Measurements from ENCODE around the gene ANKRD50. TPM values are rescaled to one million over a fixed set of nuclear protein-coding genes. Genes with fewer than 3 reads are reported as not detected.

ANKRD50 gene
- polyA plus RNA-seq, 3 donors, result 32.1 to 37.4 (median 33.6) TPM

GRCh38 chr4:124713185-124713592 is 657 bp upstream of the ANKRD50 start:
- DNase-seq, result peak; percentile 85

- DNase-seq, result peak; percentile 65
Observed at GRCh38 chr4:124711471-124712371, 811 bp downstream of the ANKRD50 start.

GRCh38 chr4:124710911-124711310 is 1.6 kb downstream of the ANKRD50 start:
- no peak for DNase-seq

- DNase-seq, result no peak
Observed at GRCh38 chr4:124710015-124710741, 2.4 kb downstream of the ANKRD50 start.

- DNase-seq, result no peak
Observed at GRCh38 chr4:124708517-124709300, 3.8 kb downstream of the ANKRD50 start.

GRCh38 chr4:124705393-124705792 is 7.1 kb downstream of the ANKRD50 start:
- no peak for DNase-seq

- DNase-seq, result no peak
Observed at GRCh38 chr4:124703154-124703553, 9.4 kb downstream of the ANKRD50 start.

GRCh38 chr4:124697441-124697840 is 15.1 kb downstream of the ANKRD50 start:
- DNase-seq, result no peak

GRCh38 chr4:124696182-124696581 is 16.4 kb downstream of the ANKRD50 start:
- no peak for DNase-seq

GRCh38 chr4:124694946-124695598 is 17.5 kb downstream of the ANKRD50 start:
- DNase-seq, result no peak

- no peak for DNase-seq
Observed at GRCh38 chr4:124694306-124694705, 18.2 kb downstream of the ANKRD50 start.

GRCh38 chr4:124691801-124692200 is 20.7 kb downstream of the ANKRD50 start:
- no peak for DNase-seq

GRCh38 chr4:124686279-124686678 is 26.3 kb downstream of the ANKRD50 start:
- no peak for DNase-seq

- DNase-seq, result no peak
Observed at GRCh38 chr4:124685851-124686250, 26.7 kb downstream of the ANKRD50 start.

GRCh38 chr4:124684301-124684700 is 28.2 kb downstream of the ANKRD50 start:
- no peak for DNase-seq

GRCh38 chr4:124682384-124682783 is 30.1 kb downstream of the ANKRD50 start:
- no peak for DNase-seq

- DNase-seq, result no peak
Observed at GRCh38 chr4:124666496-124666895, 46.0 kb downstream of the ANKRD50 start.

- DNase-seq, result no peak
Observed at GRCh38 chr4:124658795-124659194, 53.7 kb downstream of the ANKRD50 start.

GRCh38 chr4:124650614-124651013 is 61.9 kb downstream of the ANKRD50 start:
- DNase-seq, result no peak

GRCh38 chr4:124647599-124647998 is 64.9 kb downstream of the ANKRD50 start:
- no peak for DNase-seq

- DNase-seq, result no peak
Observed at GRCh38 chr4:124644621-124645020, 67.9 kb downstream of the ANKRD50 start.

- no peak for DNase-seq
Observed at GRCh38 chr4:124642846-124643245, 69.7 kb downstream of the ANKRD50 start.

Measured in renal pelvis (tissue), 4 donors.